AG04450 (cell line): ENCODE measurements around the gene IL33. TPM values are rescaled to one million over a fixed set of nuclear protein-coding genes. Genes with fewer than 3 reads are reported as not detected.

Experiments
- CTCF ChIA-PET: fragments of 300-600, 350-600 bp; formaldehyde crosslinking; extraction: SDS; loops from one replicate; lab custom pipeline; 2022; ENCODE audit warnings: antibody characterized with exemption, inconsistent platforms; lab: Charles Lee
- POLR2A ChIA-PET: fragments of 350-600 bp; formaldehyde crosslinking; extraction: SDS; loops from one replicate; lab custom pipeline; 2021; ENCODE audit warnings: antibody characterized with exemption, inconsistent platforms; lab: Yijun Ruan, JAX
- DNase-seq: peaks from one replicate; pipeline ENCODE4 v3.0.0-alpha.2; 2011; ENCODE audit warnings: low read depth, low spot score
- H3K27ac ChIP-seq: one replicate; pipeline ENCODE4 v1.5.1; 2012; ENCODE audit warnings: low read depth, low read length, control low read depth
- H3K27me3 ChIP-seq: one replicate; pipeline ENCODE4 v1.6.0; 2012; ENCODE audit warnings: low read length; ENCODE audit not compliant: control insufficient read depth, insufficient read depth
- H3K4me3 ChIP-seq: 2 replicates; pipeline ENCODE4 v1.5.1; 2011; ENCODE audit warnings: mild to moderate bottlenecking, low read depth, low read length, control low read depth
- H3K9me3 ChIP-seq: 2 replicates; pipeline ENCODE4 v1.5.1; 2012; ENCODE audit warnings: low read length; ENCODE audit not compliant: control insufficient read depth, insufficient read depth
- CTCF ChIP-seq: IDR thresholded peaks from 2 replicates; pipeline ENCODE4 v1.5.1; 2011; ENCODE audit warnings: low read depth, low read length, control low read depth, inconsistent platforms
- polyA plus RNA-seq: library from polyadenylated mRNA; depleted of rRNA; stranded (reverse); fragments of >200 nt; gene quantifications from 2 replicates; pipeline ENCODE4 v1.2.3, GENCODE V29; 2011; rRNA removed

Gene IL33
- polyA plus RNA-seq, 1 experiment, result 0.29 TPM

GRCh38 chr9:6304232-6304631 is 88.6 kb downstream of the IL33 start:
- CTCF ChIA-PET, result interaction anchor here (1.0 to 3.8 kb wide), 3 partner anchors 108 to 250 kb away, joined by 8 to 142 read pairs (median 67); no protein-coding TSS in a partner anchor
- no peak for TF ChIP-seq CTCF
- Histone ChIP-seq H3K9me3 (no peaks in the 10 kb centered on the region), H3K4me3 (no peak overlapping the region), H3K27ac (no peak overlapping the region), H3K27me3 (no peaks in the 10 kb centered on the region)
- POLR2A ChIA-PET, result no interaction called here
- no peak for DNase-seq

- ChIA-PET CTCF (interaction anchor here (0.5 to 3.8 kb wide), 48 partner anchors 11 to 507 kb away, joined by 3 to 142 read pairs (median 4); no protein-coding TSS in a partner anchor), POLR2A (interaction anchor here (0.6 kb wide), 1 partner anchor 13 kb away, joined by 4 read pairs; no protein-coding TSS in a partner anchor)
- no peak overlapping the region for H3K4me3 ChIP-seq
- TF ChIP-seq CTCF, result peak; percentile 61
- no peaks in the 10 kb centered on the region for H3K27me3 ChIP-seq
- H3K9me3 ChIP-seq, result no peaks in the 10 kb centered on the region
- no peak overlapping the region for H3K27ac ChIP-seq
- DNase-seq, result peak; percentile 13
Observed at GRCh38 chr9:6305954-6306563, 90.5 kb downstream of the IL33 start.

Other genes with a start within 250 kb of the IL33 start
- gene RANBP6, start 200.2 kb upstream of the IL33 start, polyA plus RNA-seq, result 13.3 and 18.9 TPM in 2 replicates
- not detected in 2 replicates for gene TPD52L3, start 112.6 kb downstream of the IL33 start, polyA plus RNA-seq
- gene UHRF2, start 197.4 kb downstream of the IL33 start, polyA plus RNA-seq, result 41.5 and 56.0 TPM in 2 replicates